Hepatocyte (in vitro differentiated cells): ENCODE results near the gene CCDC106.

ENCODE experiments used
- CTCF ChIP-seq: fragments of 200-600 bp; sonication (generic); IDR thresholded peaks from 2 replicates; pipeline ENCODE4 v1.5.1; 2016; ENCODE audit warnings: antibody characterized with exemption, mild to moderate bottlenecking; ENCODE audit not compliant: poor library complexity
- EZH2 ChIP-seq: fragments of 200-600 bp; sonication (generic); IDR thresholded peaks from 2 replicates; pipeline ENCODE4 v1.6.1; 2016; ENCODE audit warnings: antibody characterized with exemption, mild to moderate bottlenecking, borderline replicate concordance
- EZH2phosphoT487 ChIP-seq: fragments of 200-600 bp; sonication (generic); IDR thresholded peaks from one replicate; pipeline ENCODE4 v1.6.1; 2018; ENCODE audit warnings: antibody characterized with exemption, mild to moderate bottlenecking, low read depth, moderate library complexity; ENCODE audit not compliant: unreplicated experiment, severe bottlenecking

- TF ChIP-seq CTCF (no peak), EZH2 (no peak), EZH2phosphoT487 (no peak)
Measured at GRCh38 chr19:55696301-55697068, 48.5 kb downstream of the CCDC106 start.
